B cell (primary cell): ENCODE results near the gene SPECC1. TPM values are rescaled to one million over a fixed set of nuclear protein-coding genes. Genes with fewer than 3 reads are reported as not detected.

Experiments used
- ATAC-seq: fragments of 200-7000 bp; cut with Tn5 transposase; one replicate; pipeline ENCODE4 v1.10.0; 2021; ENCODE audit warnings: low read depth, mild to moderate bottlenecking, moderate number of reproducible peaks, moderate library complexity
- CTCF ChIA-PET: fragments of 350-600 bp; sonication (Branson Sonifier 250); formaldehyde crosslinking; loops from one replicate; lab custom pipeline; 2021; ENCODE audit warnings: antibody characterized with exemption, inconsistent platforms; lab: Charles Lee
- POLR2A ChIA-PET: fragments of 350-600 bp; sonication (Branson Sonifier 250); formaldehyde crosslinking; loops from one replicate; lab custom pipeline; 2021; ENCODE audit warnings: antibody characterized with exemption; lab: Charles Lee
- DNase-seq: peaks from one replicate; pipeline ENCODE4 v3.0.0; 2013
- H2AFZ ChIP-seq: 2 replicates; pipeline ENCODE4 v1.6.1; 2012; ENCODE audit warnings: mild to moderate bottlenecking, low read depth, low read length; ENCODE audit not compliant: insufficient read depth, poor library complexity, severe bottlenecking
- H3K27ac ChIP-seq, 2 donors: 1 replicate in 1 of 2; 2 replicates in 1 of 2; pipeline ENCODE4 v1.5.1; 2012 to 2013; ENCODE audit warnings: low read length in 2 of 2, mild to moderate bottlenecking in 2 of 2, moderate library complexity in 1 of 2
- H3K27me3 ChIP-seq, 4 experiments: fragments of 200-600 bp in 1 of 4; sonication (generic) in 1 of 4; replicated peaks in 1 of 4; 1 replicate in 2 of 4; 2 replicates in 2 of 4; pipeline versions ENCODE4 v1.6.1 to v1.7.0; 2013 to 2016; ENCODE audit warnings: low read length in 3 of 4, mild to moderate bottlenecking in 2 of 4, mixed read lengths in 1 of 4, moderate library complexity in 1 of 4; ENCODE audit not compliant: insufficient read depth in 4 of 4, control insufficient read depth in 3 of 4; ENCODE audit errors: control extremely low read depth in 1 of 4
- H3K36me3 ChIP-seq, 2 experiments: replicated peaks in 1 of 2; 1 replicate in 1 of 2; 2 replicates in 1 of 2; pipeline versions ENCODE4 v1.6.1 to v1.7.1; 2013; ENCODE audit warnings: low read length in 1 of 2; ENCODE audit not compliant: insufficient read depth in 2 of 2, control insufficient read depth in 1 of 2; ENCODE audit errors: control extremely low read depth in 1 of 2, extremely low read depth in 1 of 2
- H3K4me1 ChIP-seq, 2 donors: fragments of 200-600 bp in 1 of 2; sonication (generic) in 1 of 2; 1 replicate in 1 of 2; 2 replicates in 1 of 2; pipeline versions ENCODE4 v1.5.1 to v1.6.1; 2013 to 2017; ENCODE audit warnings: low read length in 2 of 2; ENCODE audit not compliant: control insufficient read depth in 2 of 2, insufficient read depth in 2 of 2
- H3K4me2 ChIP-seq: replicated peaks from 2 replicates; pipeline ENCODE3; 2012; ENCODE audit warnings: mild to moderate bottlenecking, low read depth, low read length; ENCODE audit not compliant: poor library complexity, severe bottlenecking
- H3K4me3 ChIP-seq, 5 experiments: fragments of 200-600 bp in 1 of 5; sonication (generic) in 1 of 5; 1 replicate in 3 of 5; 2 replicates in 2 of 5; pipeline versions ENCODE4 v1.5.1 to v1.7.0; 2011 to 2016; ENCODE audit warnings: low read length in 4 of 5, mild to moderate bottlenecking in 4 of 5, low read depth in 2 of 5, control low read depth in 1 of 5, moderate library complexity in 1 of 5; ENCODE audit not compliant: insufficient read depth in 1 of 5; ENCODE audit errors: control extremely low read depth in 1 of 5, extremely low read depth in 1 of 5
- H3K79me2 ChIP-seq: fragments of 200-600 bp; sonication (generic); one replicate; pipeline ENCODE4 v1.6.0; 2016; ENCODE audit warnings: low read length; ENCODE audit not compliant: control insufficient read depth, insufficient read depth
- H3K9ac ChIP-seq: fragments of 200-600 bp; sonication (generic); 2 replicates; pipeline ENCODE4 v1.6.1; 2017; ENCODE audit warnings: mild to moderate bottlenecking, low read length, moderate library complexity
- H3K9me3 ChIP-seq, 3 donors: one replicate each; pipeline versions ENCODE4 v1.6.1 to v1.7.1; 2013; ENCODE audit warnings: low read length in 2 of 3; ENCODE audit not compliant: control insufficient read depth in 2 of 3, insufficient read depth in 1 of 3; ENCODE audit errors: control extremely low read depth in 1 of 3
- H4K20me1 ChIP-seq: 2 replicates; pipeline ENCODE4 v1.6.0; 2012; ENCODE audit warnings: mild to moderate bottlenecking, low read length; ENCODE audit not compliant: insufficient read depth, control insufficient read depth, poor library complexity, severe bottlenecking
- H3K27ac Mint-ChIP-seq: one replicate; pipeline ENCODE4 v1.8.0; 2021; ENCODE audit warnings: mixed read lengths
- H3K27me3 Mint-ChIP-seq: one replicate; pipeline ENCODE4 v1.8.0; 2021; ENCODE audit warnings: mixed read lengths
- H3K4me1 Mint-ChIP-seq: one replicate; pipeline ENCODE4 v1.8.0; 2021; ENCODE audit warnings: mixed read lengths
- H3K4me3 Mint-ChIP-seq: one replicate; pipeline ENCODE4 v1.8.0; 2021; ENCODE audit warnings: mixed read lengths
- H3K9me3 Mint-ChIP-seq: one replicate; pipeline ENCODE4 v1.8.0; 2022; ENCODE audit warnings: mixed read lengths; ENCODE audit not compliant: insufficient read depth
- EZH2 ChIP-seq: IDR thresholded peaks from 2 replicates; pipeline ENCODE4 v1.6.1; 2012; ENCODE audit warnings: borderline replicate concordance, low read depth, mild to moderate bottlenecking, moderate library complexity, low read length; ENCODE audit not compliant: insufficient read depth, poor library complexity, severe bottlenecking
- WGBS: methylation state at CpG from one replicate; pipeline ENCODE4 v1.1.5; 2013; ENCODE audit warnings: missing lambda C conversion rate; ENCODE audit not compliant: insufficient coverage; 5-methylcytosine and 5-hydroxymethylcytosine counted together
- intact Hi-C: fragments of 100-400 bp; cut with micrococcal nuclease; formaldehyde crosslinking; loops from one replicate; pipeline ENCODE4 v1.10.0; 2022
- polyA plus RNA-seq: library from polyadenylated mRNA; depleted of rRNA; stranded (reverse); fragments of >200 nt; gene quantifications from 2 replicates; pipeline ENCODE4 v1.2.3, GENCODE V29; 2012
- total RNA-seq, 2 donors: library from RNA; stranded (reverse); fragments of 120-200 nt in 1 of 2; gene quantifications; 1 replicate in 1 of 2; 2 replicates in 1 of 2; pipeline versions ENCODE4 v1.2.3 to v1.2.4, GENCODE V29; 2013 to 2022
- TF ChIP-seq, protein P1 (sequence below): fragments of 200-600 bp; IDR thresholded peaks from one replicate; pipeline ENCODE4 v1.8.0; 2022; ENCODE audit warnings: antibody characterized with exemption, mild to moderate bottlenecking

Gene SPECC1
- total and polyA plus RNA-seq, 2 donors (not counting 1 experiment from before 2014, with no cell fraction given): 4.6 to 7.4 TPM

- Histone ChIP-seq H3K36me3 (no peaks in the 10 kb centered on the region), H3K27ac (no peak overlapping the region), H3K4me3 (no peak overlapping the region), H3K79me2 (no peaks in the 10 kb centered on the region), H3K9me3 (no peaks in the 10 kb centered on the region), H3K27me3 (no peaks in the 10 kb centered on the region), H2AFZ (no peak overlapping the region), H4K20me1 (no peaks in the 10 kb centered on the region), H3K9ac (no peak overlapping the region), H3K4me2 (no peak overlapping the region), H3K4me1 (no peaks in the 10 kb centered on the region)
- intact Hi-C loops: no loop called here
- Mint-ChIP-seq H3K27me3 (peaks cover 20% of the 10 kb centered on the region), H3K9me3 (no peaks in the 10 kb centered on the region), H3K4me3 (no peak overlapping the region), H3K27ac (no peak overlapping the region), H3K4me1 (no peaks in the 10 kb centered on the region)
- DNase-seq (no peak), ATAC-seq (no peak)
- ChIA-PET CTCF (interaction anchor here (1.0 to 1.2 kb wide), 3 partner anchors 19 to 83 kb away, joined by 3 to 6 read pairs (median 5); no protein-coding TSS in a partner anchor), POLR2A (no interaction called here)
- WGBS: 92% methylated on average over 3 of the region's 10 CpGs
- TF ChIP-seq, protein P1, sequence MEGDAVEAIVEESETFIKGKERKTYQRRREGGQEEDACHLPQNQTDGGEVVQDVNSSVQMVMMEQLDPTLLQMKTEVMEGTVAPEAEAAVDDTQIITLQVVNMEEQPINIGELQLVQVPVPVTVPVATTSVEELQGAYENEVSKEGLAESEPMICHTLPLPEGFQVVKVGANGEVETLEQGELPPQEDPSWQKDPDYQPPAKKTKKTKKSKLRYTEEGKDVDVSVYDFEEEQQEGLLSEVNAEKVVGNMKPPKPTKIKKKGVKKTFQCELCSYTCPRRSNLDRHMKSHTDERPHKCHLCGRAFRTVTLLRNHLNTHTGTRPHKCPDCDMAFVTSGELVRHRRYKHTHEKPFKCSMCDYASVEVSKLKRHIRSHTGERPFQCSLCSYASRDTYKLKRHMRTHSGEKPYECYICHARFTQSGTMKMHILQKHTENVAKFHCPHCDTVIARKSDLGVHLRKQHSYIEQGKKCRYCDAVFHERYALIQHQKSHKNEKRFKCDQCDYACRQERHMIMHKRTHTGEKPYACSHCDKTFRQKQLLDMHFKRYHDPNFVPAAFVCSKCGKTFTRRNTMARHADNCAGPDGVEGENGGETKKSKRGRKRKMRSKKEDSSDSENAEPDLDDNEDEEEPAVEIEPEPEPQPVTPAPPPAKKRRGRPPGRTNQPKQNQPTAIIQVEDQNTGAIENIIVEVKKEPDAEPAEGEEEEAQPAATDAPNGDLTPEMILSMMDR: no peak
- TF ChIP-seq EZH2: no peak
Measured at GRCh38 chr17:20141198-20141972, 132.2 kb downstream of the SPECC1 start.

DNA sequence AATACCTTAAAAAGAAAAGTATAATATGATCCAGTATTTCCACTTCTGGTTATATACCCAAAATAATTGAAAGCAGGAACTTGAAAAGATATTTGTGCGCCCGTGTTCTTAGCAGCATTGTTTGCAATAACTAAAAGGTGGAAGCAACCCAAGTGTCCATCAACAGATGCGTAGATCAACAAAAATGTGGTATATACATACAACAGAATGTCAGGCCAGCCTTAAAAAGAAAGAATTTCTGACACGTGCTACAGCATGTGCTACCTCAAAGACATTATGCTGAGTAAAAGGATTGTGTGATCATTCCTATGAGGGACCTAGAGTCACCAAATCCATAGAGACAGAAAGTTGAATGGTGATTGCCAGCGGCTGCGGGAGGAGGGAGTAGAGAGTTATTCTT, 133.1 kb downstream of the SPECC1 start:
- Mint-ChIP-seq H3K27ac (no peak overlapping the region), H3K9me3 (no peaks in the 10 kb centered on the region), H3K4me3 (no peak overlapping the region), H3K27me3 (peaks cover 18% of the 10 kb centered on the region), H3K4me1 (no peaks in the 10 kb centered on the region)
- POLR2A ChIA-PET: no interaction called here
- no peak overlapping the region for H3K4me2 ChIP-seq
- H3K4me3 ChIP-seq: no peak overlapping the region
- no peaks in the 10 kb centered on the region for H3K79me2 ChIP-seq
- CTCF ChIA-PET: interaction anchor here (1.0 to 1.2 kb wide), 3 partner anchors 20 to 82 kb away, joined by 3 to 6 read pairs (median 5); no protein-coding TSS in a partner anchor
- ATAC-seq (no peak), DNase-seq (no peak)
- H4K20me1 ChIP-seq: no peaks in the 10 kb centered on the region
- WGBS: 93% methylated on average over 3 of the region's 6 CpGs
- intact Hi-C loops: no loop called here
- no peak overlapping the region for H3K9ac ChIP-seq
- H3K27me3 ChIP-seq: no peaks in the 10 kb centered on the region
- H3K27ac ChIP-seq: no peak overlapping the region
- H3K36me3 ChIP-seq: no peaks in the 10 kb centered on the region
- no peak for TF ChIP-seq EZH2
- TF ChIP-seq, protein P1: no peak
- H2AFZ ChIP-seq: no peak overlapping the region
- H3K4me1 ChIP-seq: no peaks in the 10 kb centered on the region
- no peaks in the 10 kb centered on the region for H3K9me3 ChIP-seq
